GM12878 (cell line): ENCODE results near the gene REXO1. TPM values are rescaled to one million over a fixed set of nuclear protein-coding genes. Genes with fewer than 3 reads are reported as not detected.

Experiments used
- ATF7 ChIP-seq: fragments of 450-650 bp; IDR thresholded peaks from 2 replicates; pipeline ENCODE4 v1.6.1; 2016; ENCODE audit warnings: low read depth, mild to moderate bottlenecking
- CEBPB ChIP-seq, 2 experiments: fragments of 150-350 bp in 1 of 2; IDR thresholded peaks; 2 replicates each; pipeline ENCODE4 v1.6.1; 2012 to 2014; ENCODE audit warnings: low read depth in 2 of 2, low read length in 2 of 2, borderline replicate concordance in 1 of 2, inconsistent platforms in 1 of 2
- FOXK2 ChIP-seq: fragments of 450-650 bp; IDR thresholded peaks from 2 replicates; pipeline ENCODE4 v1.6.1; 2017; ENCODE audit warnings: mild to moderate bottlenecking, moderate library complexity
- JUNB ChIP-seq: IDR thresholded peaks from 2 replicates; pipeline ENCODE4 v1.6.1; 2016; ENCODE audit warnings: antibody characterized with exemption, mild to moderate bottlenecking
- MXI1 ChIP-seq: fragments of 150-350 bp; IDR thresholded peaks from 2 replicates; pipeline ENCODE4 v1.6.1; 2011; ENCODE audit warnings: low read depth, mild to moderate bottlenecking, inconsistent platforms, low read length, improper control_type of control experiment
- POLR2AphosphoS5 ChIP-seq: IDR thresholded peaks from 2 replicates; pipeline ENCODE4 v1.6.1; 2011; ENCODE audit warnings: mild to moderate bottlenecking, low read length, inconsistent platforms
- RB1 ChIP-seq: fragments of 450-650 bp; formaldehyde crosslinking; IDR thresholded peaks from 2 replicates; pipeline ENCODE4 v1.6.1; 2017; ENCODE audit warnings: mild to moderate bottlenecking, borderline replicate concordance
- RCOR1 ChIP-seq: conservative IDR thresholded peaks from 2 replicates; pipeline ENCODE4 v1.6.1; 2012; ENCODE audit warnings: low read depth, low read length, improper control_type of control experiment
- SPI1 ChIP-seq: IDR thresholded peaks from 2 replicates; pipeline ENCODE4 v1.6.1; 2011; ENCODE audit warnings: low read depth, mild to moderate bottlenecking, low read length, moderate library complexity, borderline replicate concordance; ENCODE audit not compliant: insufficient read depth
- SREBF1 ChIP-seq: IDR thresholded peaks from 2 replicates; pipeline ENCODE4 v1.6.1; 2012; ENCODE audit warnings: mild to moderate bottlenecking, low read length
- SUZ12 ChIP-seq: fragments of 200-600 bp; sonication (generic); IDR thresholded peaks from one replicate; pipeline ENCODE4 v1.6.1; 2018; ENCODE audit warnings: antibody characterized with exemption, mild to moderate bottlenecking; ENCODE audit not compliant: unreplicated experiment
- YY1 ChIP-seq: IDR thresholded peaks from 2 replicates; pipeline ENCODE4 v1.6.1; 2011; ENCODE audit warnings: low read depth, mild to moderate bottlenecking, low read length
- ZNF217 ChIP-seq: fragments of 450-650 bp; IDR thresholded peaks from 2 replicates; pipeline ENCODE4 v1.6.1; 2017; ENCODE audit warnings: antibody characterized with exemption, mild to moderate bottlenecking
- polyA plus RNA-seq, 11 experiments: library from polyadenylated mRNA; depleted of rRNA in 4 of 11; unstranded in 6 of 11; stranded (reverse) in 5 of 11; fragments of >200 nt; fragmentation: Nextera tagmentation in 4 of 11; fragmentation: Illumina TruSeq in 1 of 11; extraction: Ambion mirVana in 4 of 11; extraction: Trizol in 1 of 11; gene quantifications; 1 replicate in 1 of 11; 2 replicates in 10 of 11; pipeline versions ENCODE4 v1.2.1 to v1.2.3, GENCODE V29; 2011 to 2016; ENCODE audit warnings: inconsistent platforms in 2 of 11, missing spikeins in 2 of 11, low read depth in 1 of 11
- total RNA-seq, 4 experiments: library from RNA; depleted of rRNA in 3 of 4; stranded (reverse); fragments of >200 nt in 3 of 4; fragmentation: Illumina TruSeq in 1 of 4; extraction: Trizol in 1 of 4; gene quantifications; 2 replicates each; pipeline versions ENCODE4 v1.2.1 to v1.2.3, GENCODE V29; 2013 to 2021
- TF ChIP-seq, protein P1 (sequence below): fragments of 450-650 bp; IDR thresholded peaks from 2 replicates; pipeline ENCODE4 v1.6.1; 2017; ENCODE audit warnings: mild to moderate bottlenecking, moderate library complexity
- TF ChIP-seq, protein P2 (sequence below): fragments of 450-650 bp; IDR thresholded peaks from 2 replicates; pipeline ENCODE4 v1.6.1; 2018; ENCODE audit warnings: borderline replicate concordance, mild to moderate bottlenecking; ENCODE audit not compliant: partially characterized antibody
- TF ChIP-seq, protein P3 (sequence below): fragments of 150-350 bp; IDR thresholded peaks from 2 replicates; pipeline ENCODE4 v1.6.1; 2014; ENCODE audit warnings: mild to moderate bottlenecking, low read depth, low read length
- TF ChIP-seq, protein P4 (sequence below): fragments of 150-350 bp; IDR thresholded peaks from 2 replicates; pipeline ENCODE4 v1.6.1; 2016; ENCODE audit warnings: low read depth, low read length

Gene REXO1
- total and polyA plus RNA-seq, 10 of the 15 experiments (the other 5 are each of a cell fraction or from before 2014, with no cell fraction given): 0.03 to 45.2 (median 8.4) TPM

DNA sequence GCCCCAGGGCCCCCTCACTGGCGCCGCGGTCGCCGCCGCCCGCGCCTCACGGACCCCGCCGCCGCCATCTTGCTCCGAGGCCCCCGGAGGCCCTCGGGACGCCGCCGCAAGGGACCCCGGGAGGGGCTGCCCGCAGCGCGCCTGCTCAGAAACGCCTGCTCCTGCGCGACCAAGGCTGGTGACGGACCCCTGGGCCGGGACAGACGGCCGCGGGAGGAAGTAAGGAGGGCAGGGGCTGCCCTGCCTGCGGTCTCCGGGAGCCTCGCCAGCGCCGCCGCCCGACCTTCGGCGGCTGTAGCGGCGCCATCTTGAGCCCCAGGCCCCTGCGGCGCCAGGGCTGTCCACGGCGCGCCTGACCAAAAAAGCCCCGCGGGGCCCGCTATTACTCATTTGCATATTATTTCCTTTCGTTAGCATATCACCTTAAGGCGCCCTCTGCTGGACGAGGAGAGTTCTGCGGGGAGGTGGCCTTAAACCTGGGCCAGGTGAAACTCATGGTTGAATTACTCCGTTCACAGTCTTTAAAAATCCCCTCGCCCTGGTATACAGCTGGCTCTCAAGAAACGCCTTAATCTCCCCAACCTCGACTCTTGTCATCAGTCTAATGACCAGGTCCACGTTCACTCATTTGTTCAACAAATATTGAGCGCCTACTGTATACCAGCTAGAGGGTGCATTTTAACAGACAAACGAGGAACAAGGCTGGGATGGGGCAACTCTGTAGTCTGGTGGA lies at the start of gene REXO1 (continued):
- TF ChIP-seq, protein P1, sequence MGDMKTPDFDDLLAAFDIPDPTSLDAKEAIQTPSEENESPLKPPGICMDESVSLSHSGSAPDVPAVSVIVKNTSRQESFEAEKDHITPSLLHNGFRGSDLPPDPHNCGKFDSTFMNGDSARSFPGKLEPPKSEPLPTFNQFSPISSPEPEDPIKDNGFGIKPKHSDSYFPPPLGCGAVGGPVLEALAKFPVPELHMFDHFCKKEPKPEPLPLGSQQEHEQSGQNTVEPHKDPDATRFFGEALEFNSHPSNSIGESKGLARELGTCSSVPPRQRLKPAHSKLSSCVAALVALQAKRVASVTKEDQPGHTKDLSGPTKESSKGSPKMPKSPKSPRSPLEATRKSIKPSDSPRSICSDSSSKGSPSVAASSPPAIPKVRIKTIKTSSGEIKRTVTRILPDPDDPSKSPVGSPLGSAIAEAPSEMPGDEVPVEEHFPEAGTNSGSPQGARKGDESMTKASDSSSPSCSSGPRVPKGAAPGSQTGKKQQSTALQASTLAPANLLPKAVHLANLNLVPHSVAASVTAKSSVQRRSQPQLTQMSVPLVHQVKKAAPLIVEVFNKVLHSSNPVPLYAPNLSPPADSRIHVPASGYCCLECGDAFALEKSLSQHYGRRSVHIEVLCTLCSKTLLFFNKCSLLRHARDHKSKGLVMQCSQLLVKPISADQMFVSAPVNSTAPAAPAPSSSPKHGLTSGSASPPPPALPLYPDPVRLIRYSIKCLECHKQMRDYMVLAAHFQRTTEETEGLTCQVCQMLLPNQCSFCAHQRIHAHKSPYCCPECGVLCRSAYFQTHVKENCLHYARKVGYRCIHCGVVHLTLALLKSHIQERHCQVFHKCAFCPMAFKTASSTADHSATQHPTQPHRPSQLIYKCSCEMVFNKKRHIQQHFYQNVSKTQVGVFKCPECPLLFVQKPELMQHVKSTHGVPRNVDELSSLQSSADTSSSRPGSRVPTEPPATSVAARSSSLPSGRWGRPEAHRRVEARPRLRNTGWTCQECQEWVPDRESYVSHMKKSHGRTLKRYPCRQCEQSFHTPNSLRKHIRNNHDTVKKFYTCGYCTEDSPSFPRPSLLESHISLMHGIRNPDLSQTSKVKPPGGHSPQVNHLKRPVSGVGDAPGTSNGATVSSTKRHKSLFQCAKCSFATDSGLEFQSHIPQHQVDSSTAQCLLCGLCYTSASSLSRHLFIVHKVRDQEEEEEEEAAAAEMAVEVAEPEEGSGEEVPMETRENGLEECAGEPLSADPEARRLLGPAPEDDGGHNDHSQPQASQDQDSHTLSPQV: peak; percentile 98
- TF ChIP-seq, protein P2, sequence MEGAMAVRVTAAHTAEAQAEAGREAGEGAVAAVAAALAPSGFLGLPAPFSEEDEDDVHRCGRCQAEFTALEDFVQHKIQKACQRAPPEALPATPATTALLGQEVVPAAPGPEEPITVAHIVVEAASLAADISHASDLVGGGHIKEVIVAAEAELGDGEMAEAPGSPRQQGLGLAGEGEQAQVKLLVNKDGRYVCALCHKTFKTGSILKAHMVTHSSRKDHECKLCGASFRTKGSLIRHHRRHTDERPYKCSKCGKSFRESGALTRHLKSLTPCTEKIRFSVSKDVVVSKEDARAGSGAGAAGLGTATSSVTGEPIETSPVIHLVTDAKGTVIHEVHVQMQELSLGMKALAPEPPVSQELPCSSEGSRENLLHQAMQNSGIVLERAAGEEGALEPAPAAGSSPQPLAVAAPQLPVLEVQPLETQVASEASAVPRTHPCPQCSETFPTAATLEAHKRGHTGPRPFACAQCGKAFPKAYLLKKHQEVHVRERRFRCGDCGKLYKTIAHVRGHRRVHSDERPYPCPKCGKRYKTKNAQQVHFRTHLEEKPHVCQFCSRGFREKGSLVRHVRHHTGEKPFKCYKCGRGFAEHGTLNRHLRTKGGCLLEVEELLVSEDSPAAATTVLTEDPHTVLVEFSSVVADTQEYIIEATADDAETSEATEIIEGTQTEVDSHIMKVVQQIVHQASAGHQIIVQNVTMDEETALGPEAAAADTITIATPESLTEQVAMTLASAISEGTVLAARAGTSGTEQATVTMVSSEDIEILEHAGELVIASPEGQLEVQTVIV: peak; percentile 18
- TF ChIP-seq YY1 (peak; percentile 96), FOXK2 (no peak), JUNB (no peak), ATF7 (peak; percentile 42; the same call in 1 of the 2 replicates), SREBF1 (no peak; the same call in 1 of the 2 replicates), MXI1 (peak; percentile 21; the same call in 1 of the 2 replicates), RB1 (peak; percentile 94; the same call in 1 of the 2 replicates), RCOR1 (0 out of 2 replicates have a peak, but pooled peaks have one; percentile 49), SUZ12 (no peak), CEBPB (IDR thresholded peaks at IDR 0.05; ENCODE audit: borderline replicate concordance in 1 of 2, low read depth in 2 of 2, low read length in 2 of 2) (no peak), POLR2AphosphoS5 (peak; percentile 83), SPI1 (no peak), ZNF217 (peak; percentile 84)
- TF ChIP-seq, protein P3, sequence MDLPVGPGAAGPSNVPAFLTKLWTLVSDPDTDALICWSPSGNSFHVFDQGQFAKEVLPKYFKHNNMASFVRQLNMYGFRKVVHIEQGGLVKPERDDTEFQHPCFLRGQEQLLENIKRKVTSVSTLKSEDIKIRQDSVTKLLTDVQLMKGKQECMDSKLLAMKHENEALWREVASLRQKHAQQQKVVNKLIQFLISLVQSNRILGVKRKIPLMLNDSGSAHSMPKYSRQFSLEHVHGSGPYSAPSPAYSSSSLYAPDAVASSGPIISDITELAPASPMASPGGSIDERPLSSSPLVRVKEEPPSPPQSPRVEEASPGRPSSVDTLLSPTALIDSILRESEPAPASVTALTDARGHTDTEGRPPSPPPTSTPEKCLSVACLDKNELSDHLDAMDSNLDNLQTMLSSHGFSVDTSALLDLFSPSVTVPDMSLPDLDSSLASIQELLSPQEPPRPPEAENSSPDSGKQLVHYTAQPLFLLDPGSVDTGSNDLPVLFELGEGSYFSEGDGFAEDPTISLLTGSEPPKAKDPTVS: peak; percentile 17; the same call in 1 of the 2 replicates
- TF ChIP-seq, protein P4, sequence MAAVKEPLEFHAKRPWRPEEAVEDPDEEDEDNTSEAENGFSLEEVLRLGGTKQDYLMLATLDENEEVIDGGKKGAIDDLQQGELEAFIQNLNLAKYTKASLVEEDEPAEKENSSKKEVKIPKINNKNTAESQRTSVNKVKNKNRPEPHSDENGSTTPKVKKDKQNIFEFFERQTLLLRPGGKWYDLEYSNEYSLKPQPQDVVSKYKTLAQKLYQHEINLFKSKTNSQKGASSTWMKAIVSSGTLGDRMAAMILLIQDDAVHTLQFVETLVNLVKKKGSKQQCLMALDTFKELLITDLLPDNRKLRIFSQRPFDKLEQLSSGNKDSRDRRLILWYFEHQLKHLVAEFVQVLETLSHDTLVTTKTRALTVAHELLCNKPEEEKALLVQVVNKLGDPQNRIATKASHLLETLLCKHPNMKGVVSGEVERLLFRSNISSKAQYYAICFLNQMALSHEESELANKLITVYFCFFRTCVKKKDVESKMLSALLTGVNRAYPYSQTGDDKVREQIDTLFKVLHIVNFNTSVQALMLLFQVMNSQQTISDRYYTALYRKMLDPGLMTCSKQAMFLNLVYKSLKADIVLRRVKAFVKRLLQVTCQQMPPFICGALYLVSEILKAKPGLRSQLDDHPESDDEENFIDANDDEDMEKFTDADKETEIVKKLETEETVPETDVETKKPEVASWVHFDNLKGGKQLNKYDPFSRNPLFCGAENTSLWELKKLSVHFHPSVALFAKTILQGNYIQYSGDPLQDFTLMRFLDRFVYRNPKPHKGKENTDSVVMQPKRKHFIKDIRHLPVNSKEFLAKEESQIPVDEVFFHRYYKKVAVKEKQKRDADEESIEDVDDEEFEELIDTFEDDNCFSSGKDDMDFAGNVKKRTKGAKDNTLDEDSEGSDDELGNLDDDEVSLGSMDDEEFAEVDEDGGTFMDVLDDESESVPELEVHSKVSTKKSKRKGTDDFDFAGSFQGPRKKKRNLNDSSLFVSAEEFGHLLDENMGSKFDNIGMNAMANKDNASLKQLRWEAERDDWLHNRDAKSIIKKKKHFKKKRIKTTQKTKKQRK: no peak
